Smooth muscle cell (in vitro differentiated cells): ENCODE data around the gene IGSF23. TPM values are rescaled to one million over a fixed set of nuclear protein-coding genes. Genes with fewer than 3 reads are reported as not detected.
"Not testable (repeated sequence)": the region's sequence is repeated elsewhere in the genome, so short reads cannot be mapped to it uniquely, and the experiment has no call there.

Source experiments
- DNase-seq: peaks from one replicate; lab custom pipeline; 2025; ENCODE audit not compliant: unreplicated experiment; lab: John Stamatoyannopoulos, UW
- H2AFZ ChIP-seq: fragments of 200-600 bp; sonication (generic); 2 replicates; pipeline ENCODE4 v1.6.0; 2016; ENCODE audit warnings: antibody characterized with exemption, low read depth, mild to moderate bottlenecking
- H3F3A ChIP-seq: fragments of 200-600 bp; sonication (generic); 2 replicates; pipeline ENCODE4 v1.6.0; 2017; ENCODE audit warnings: antibody characterized with exemption, low read depth
- H3K27ac ChIP-seq: fragments of 200-600 bp; sonication (generic); 2 replicates; pipeline ENCODE4 v1.5.1; 2016; ENCODE audit warnings: low read depth, mild to moderate bottlenecking
- H3K27me3 ChIP-seq: fragments of 200-600 bp; sonication (generic); 2 replicates; pipeline ENCODE4 v1.6.1; 2016; ENCODE audit warnings: low read depth, mild to moderate bottlenecking
- H3K36me3 ChIP-seq: fragments of 200-600 bp; sonication (generic); 2 replicates; pipeline ENCODE4 v1.5.1; 2016; ENCODE audit warnings: low read depth
- H3K4me1 ChIP-seq: fragments of 200-600 bp; sonication (generic); 2 replicates; pipeline ENCODE4 v1.5.1; 2016; ENCODE audit warnings: low read depth
- H3K4me2 ChIP-seq: fragments of 200-600 bp; sonication (generic); 2 replicates; pipeline ENCODE4 v1.6.0; 2016; ENCODE audit warnings: mild to moderate bottlenecking
- H3K4me3 ChIP-seq: fragments of 200-600 bp; sonication (generic); 2 replicates; pipeline ENCODE4 v1.5.1; 2016; ENCODE audit warnings: mild to moderate bottlenecking
- H3K79me2 ChIP-seq: fragments of 200-600 bp; sonication (generic); 2 replicates; pipeline ENCODE4 v1.6.0; 2016; ENCODE audit warnings: low read depth, mild to moderate bottlenecking
- H3K9ac ChIP-seq: fragments of 200-600 bp; sonication (generic); 2 replicates; pipeline ENCODE4 v1.6.0; 2016; ENCODE audit warnings: low read depth
- H3K9me3 ChIP-seq: fragments of 200-600 bp; sonication (generic); replicated peaks from 2 replicates; pipeline ENCODE4 v1.5.1; 2016; ENCODE audit warnings: low read depth
- H4K20me1 ChIP-seq: fragments of 200-600 bp; sonication (generic); 2 replicates; pipeline ENCODE4 v1.6.0; 2016; ENCODE audit warnings: low read depth
- WGBS: methylation state at CpG from one replicate; pipeline ENCODE4 v1.1.7; 2016; ENCODE audit warnings: low lambda C conversion rate; 5-methylcytosine and 5-hydroxymethylcytosine counted together
- polyA plus RNA-seq: library from polyadenylated mRNA; unstranded; fragments of >200 nt; fragmentation: Nextera tagmentation; extraction: Ambion mirVana; gene quantifications from 2 replicates; pipeline ENCODE4 v1.2.1, GENCODE V29; 2016
- total RNA-seq: library from RNA; depleted of rRNA; stranded (reverse); fragments of >200 nt; gene quantifications from 2 replicates; pipeline ENCODE4 v1.2.3, GENCODE V29; 2014
- TF ChIP-seq, protein P1 (sequence below): fragments of 200-600 bp; sonication (generic); IDR thresholded peaks from 2 replicates; pipeline ENCODE4 v1.5.1; 2017; ENCODE audit warnings: borderline replicate concordance, mild to moderate bottlenecking, antibody characterized with exemption; ENCODE audit not compliant: insufficient read depth, poor library complexity, severe bottlenecking

IGSF23 gene
- total and polyA plus RNA-seq, 2 experiments from 2014 or later, result not detected

DNA sequence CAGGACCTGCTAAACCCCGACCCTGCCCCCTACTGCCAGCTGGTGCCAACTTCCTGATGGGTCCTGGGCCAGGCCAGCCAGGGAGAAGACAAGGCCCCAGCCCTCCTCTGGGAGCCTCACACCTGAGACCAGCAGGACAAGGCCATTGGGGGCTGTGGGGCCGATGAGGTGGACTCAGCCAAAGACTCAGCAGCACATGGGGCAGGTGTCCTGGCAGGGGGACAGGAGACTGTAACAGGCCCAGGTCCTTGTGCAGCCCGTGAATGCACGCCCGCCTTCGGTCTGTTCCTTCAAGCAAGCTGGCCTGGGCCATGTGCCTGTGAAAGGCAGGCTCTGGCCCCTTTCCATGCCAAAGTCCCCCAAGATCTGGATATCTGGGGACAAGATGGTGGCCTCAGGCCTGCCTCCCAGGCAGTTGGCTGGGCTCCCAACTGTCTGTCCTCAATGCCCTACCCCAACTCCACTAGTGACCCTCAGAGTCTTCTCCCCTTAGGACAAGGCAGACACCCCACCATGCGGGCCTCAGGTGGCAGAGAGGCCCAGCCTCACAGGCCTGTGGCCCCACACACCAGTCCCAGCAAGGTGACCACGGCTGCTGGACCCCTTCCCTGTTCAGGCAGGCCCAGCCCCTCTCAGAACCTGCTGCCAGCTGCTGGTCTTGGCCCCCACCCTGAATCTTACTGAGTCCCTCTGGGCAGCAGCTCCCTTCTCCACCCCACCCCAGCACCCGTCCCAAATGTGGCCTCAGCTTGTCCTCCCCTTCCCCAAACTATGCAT, 70.3 kb downstream of the IGSF23 start:
- Histone ChIP-seq H3K79me2 (no peaks in the 10 kb centered on the region), H3K36me3 (no peaks in the 10 kb centered on the region), H3K4me1 (no peaks in the 10 kb centered on the region), H3K27ac (no peak overlapping the region), H4K20me1 (no peaks in the 10 kb centered on the region), H3K9me3 (no peaks in the 10 kb centered on the region), H3F3A (no peaks in the 10 kb centered on the region), H3K27me3 (no peaks in the 10 kb centered on the region), H3K4me3 (no peak overlapping the region), H2AFZ (no peak overlapping the region), H3K9ac (no peak overlapping the region), H3K4me2 (no peak overlapping the region)
- WGBS, result 83% methylated on average over 8 of the region's 9 CpGs
- TF ChIP-seq, protein P1, sequence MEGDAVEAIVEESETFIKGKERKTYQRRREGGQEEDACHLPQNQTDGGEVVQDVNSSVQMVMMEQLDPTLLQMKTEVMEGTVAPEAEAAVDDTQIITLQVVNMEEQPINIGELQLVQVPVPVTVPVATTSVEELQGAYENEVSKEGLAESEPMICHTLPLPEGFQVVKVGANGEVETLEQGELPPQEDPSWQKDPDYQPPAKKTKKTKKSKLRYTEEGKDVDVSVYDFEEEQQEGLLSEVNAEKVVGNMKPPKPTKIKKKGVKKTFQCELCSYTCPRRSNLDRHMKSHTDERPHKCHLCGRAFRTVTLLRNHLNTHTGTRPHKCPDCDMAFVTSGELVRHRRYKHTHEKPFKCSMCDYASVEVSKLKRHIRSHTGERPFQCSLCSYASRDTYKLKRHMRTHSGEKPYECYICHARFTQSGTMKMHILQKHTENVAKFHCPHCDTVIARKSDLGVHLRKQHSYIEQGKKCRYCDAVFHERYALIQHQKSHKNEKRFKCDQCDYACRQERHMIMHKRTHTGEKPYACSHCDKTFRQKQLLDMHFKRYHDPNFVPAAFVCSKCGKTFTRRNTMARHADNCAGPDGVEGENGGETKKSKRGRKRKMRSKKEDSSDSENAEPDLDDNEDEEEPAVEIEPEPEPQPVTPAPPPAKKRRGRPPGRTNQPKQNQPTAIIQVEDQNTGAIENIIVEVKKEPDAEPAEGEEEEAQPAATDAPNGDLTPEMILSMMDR, result no peak
- no peak for DNase-seq

DNA sequence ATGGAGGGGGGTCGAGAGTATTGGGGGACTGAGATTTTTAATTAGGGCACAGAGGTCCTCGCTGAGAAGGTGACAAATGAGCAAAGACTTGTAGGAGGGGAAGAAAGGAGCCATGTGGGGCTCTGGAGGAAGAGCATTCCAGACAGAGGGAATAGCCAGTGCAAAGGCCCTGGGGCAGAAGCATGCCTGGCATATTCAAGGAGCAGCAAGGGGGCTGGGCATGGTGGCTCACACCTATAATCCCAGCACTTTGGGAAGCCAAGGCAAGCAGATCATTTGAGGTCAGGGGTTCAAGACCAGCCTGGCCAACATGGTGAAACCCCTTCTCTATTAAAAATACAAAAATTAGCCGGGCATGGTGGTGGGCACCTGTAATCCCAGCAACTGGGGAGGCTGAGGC, 71.0 kb downstream of the IGSF23 start:
- H3K27ac ChIP-seq, result peak overlapping the region; percentile 66
- H3K27me3 ChIP-seq, H3K9ac ChIP-seq, DNase-seq, H3K4me3 ChIP-seq, H4K20me1 ChIP-seq, H3K9me3 ChIP-seq, H3K36me3 ChIP-seq, H2AFZ ChIP-seq, H3F3A ChIP-seq, H3K79me2 ChIP-seq, H3K4me1 ChIP-seq, H3K4me2 ChIP-seq: not testable (repeated sequence)
- WGBS, result 94% methylated on average over 3 of the region's 3 CpGs

DNA sequence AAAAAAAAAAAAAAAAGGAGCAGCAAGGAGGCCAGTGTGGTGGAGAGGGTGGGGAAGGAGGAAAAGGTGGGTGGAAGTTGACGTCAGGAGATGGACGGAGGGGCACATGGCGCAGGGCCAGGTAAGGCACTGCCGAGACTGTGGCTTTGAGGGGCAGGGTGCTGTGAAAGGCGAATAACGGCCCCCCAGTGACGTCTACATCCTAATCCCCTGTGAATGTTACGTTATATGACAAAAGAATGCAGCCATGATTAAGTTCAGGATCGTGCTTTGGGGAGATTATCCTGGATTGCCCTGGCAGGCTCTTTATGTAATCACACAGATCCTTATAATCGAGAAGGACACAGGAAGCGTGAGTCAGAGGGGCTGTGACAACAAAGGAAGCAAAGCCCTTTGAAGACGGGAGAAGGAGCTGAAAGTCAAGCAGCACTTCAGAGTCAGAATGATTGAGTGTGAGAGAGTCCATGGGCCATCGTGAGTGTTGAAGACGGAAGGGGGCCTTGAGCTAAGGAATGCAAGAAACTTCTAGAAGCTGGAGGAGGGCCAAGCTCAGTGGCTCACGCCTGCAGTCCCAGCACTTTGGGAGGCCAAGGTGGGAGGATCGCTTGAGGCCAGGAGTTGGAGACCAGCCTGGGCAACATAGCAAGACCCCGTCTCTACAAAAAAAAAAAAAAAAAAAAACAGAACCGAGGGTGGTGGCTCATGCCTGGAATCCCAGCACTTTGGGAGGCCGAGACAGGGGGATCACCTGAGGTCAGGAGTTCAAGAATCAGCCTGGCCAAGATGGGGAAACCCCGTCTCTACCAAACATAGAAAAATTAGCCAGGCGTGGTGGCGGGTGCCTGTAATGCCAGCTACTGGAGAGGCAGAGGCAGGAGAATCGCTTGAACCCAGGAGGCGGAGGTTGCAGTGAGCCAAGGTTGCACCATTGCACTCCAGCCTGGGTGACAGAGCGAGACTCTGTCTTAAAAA, 71.8 kb downstream of the IGSF23 start:
- Histone ChIP-seq H3K79me2 (no peaks in the 10 kb centered on the region), H3K4me3 (no peak overlapping the region), H3K36me3 (no peaks in the 10 kb centered on the region), H3K9ac (no peak overlapping the region), H3F3A (no peaks in the 10 kb centered on the region), H2AFZ (no peak overlapping the region), H3K9me3 (no peaks in the 10 kb centered on the region), H4K20me1 (no peaks in the 10 kb centered on the region), H3K4me2 (no peak overlapping the region), H3K27ac (peak overlapping the region; percentile 66), H3K27me3 (no peaks in the 10 kb centered on the region), H3K4me1 (no peaks in the 10 kb centered on the region)
- TF ChIP-seq, protein P1, result no peak
- 41% methylated on average over 25 of the region's 25 CpGs for WGBS
- DNase-seq, result no peak

DNA sequence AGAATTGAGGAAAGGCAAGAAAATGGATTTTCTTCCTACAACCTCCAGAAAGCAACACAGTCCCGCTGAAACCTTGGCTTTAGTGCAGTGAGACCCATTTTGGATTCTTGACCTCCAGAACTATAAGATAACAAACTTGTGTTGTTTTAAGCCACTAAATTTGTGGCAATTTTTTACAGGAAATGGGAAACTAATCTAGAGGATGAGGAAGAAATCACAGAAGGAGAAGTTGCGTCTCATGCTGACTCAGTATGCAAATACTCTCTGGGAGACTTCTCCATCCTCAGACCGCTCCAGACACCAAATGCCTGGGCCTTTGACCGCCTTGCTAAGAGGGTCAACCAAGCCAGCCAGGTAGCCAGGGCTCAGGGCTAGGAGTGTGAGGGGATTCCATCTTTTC, 72.5 kb downstream of the IGSF23 start:
- TF ChIP-seq, protein P1, result no peak
- Histone ChIP-seq H3K4me3 (no peak overlapping the region), H3K9me3 (no peaks in the 10 kb centered on the region), H3K9ac (no peak overlapping the region), H3K27me3 (no peaks in the 10 kb centered on the region), H3K27ac (peak overlapping the region; percentile 66), H3K4me1 (no peaks in the 10 kb centered on the region), H3F3A (no peaks in the 10 kb centered on the region), H3K36me3 (no peaks in the 10 kb centered on the region), H2AFZ (no peak overlapping the region), H4K20me1 (no peaks in the 10 kb centered on the region), H3K4me2 (peak overlapping the region; percentile 32), H3K79me2 (no peaks in the 10 kb centered on the region)
- WGBS, result 29% methylated on average over 4 of the region's 4 CpGs
- no peak for DNase-seq
